GM12873 (cell line): ENCODE data around the gene RNF208.

Experiments used
- TF ChIP-seq, protein P1 (sequence below): IDR thresholded peaks from 2 replicates; pipeline ENCODE4 v1.5.1; 2012; ENCODE audit warnings: low read depth, mild to moderate bottlenecking, moderate library complexity, low read length, control low read depth; ENCODE audit not compliant: insufficient read depth; ENCODE audit errors: missing control alignments

The RNF208 gene

DNA sequence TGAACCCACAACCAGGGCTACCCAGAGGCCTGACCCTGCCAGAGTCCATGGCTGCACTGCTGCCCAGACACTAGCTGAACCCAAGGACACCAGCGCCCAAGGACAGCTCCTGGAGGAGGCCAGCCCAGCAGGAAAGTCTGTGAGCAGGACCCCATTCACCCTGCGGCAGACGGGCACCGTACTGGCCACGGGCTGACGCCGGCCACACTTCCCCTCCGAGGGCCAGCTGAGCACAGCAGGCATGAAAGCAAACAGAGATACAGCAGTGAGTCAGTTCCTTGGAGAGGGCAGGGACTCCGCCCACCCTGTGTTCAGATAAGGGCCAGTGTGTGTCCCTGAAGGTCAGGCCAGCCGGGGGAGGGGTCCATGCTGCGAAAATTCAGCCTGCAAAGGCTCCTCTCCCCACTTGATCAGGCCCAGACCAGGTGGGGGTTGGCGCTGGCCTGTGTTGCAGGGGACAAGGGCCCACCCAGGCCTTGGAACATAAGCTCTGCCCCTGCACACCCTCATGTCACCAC, 3.2 kb downstream of the RNF208 start:
- TF ChIP-seq, protein P1, sequence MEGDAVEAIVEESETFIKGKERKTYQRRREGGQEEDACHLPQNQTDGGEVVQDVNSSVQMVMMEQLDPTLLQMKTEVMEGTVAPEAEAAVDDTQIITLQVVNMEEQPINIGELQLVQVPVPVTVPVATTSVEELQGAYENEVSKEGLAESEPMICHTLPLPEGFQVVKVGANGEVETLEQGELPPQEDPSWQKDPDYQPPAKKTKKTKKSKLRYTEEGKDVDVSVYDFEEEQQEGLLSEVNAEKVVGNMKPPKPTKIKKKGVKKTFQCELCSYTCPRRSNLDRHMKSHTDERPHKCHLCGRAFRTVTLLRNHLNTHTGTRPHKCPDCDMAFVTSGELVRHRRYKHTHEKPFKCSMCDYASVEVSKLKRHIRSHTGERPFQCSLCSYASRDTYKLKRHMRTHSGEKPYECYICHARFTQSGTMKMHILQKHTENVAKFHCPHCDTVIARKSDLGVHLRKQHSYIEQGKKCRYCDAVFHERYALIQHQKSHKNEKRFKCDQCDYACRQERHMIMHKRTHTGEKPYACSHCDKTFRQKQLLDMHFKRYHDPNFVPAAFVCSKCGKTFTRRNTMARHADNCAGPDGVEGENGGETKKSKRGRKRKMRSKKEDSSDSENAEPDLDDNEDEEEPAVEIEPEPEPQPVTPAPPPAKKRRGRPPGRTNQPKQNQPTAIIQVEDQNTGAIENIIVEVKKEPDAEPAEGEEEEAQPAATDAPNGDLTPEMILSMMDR = no peak

- TF ChIP-seq, protein P1 = no peak
Observed at GRCh38 chr9:137218212-137218753, 3.8 kb downstream of the RNF208 start.

DNA sequence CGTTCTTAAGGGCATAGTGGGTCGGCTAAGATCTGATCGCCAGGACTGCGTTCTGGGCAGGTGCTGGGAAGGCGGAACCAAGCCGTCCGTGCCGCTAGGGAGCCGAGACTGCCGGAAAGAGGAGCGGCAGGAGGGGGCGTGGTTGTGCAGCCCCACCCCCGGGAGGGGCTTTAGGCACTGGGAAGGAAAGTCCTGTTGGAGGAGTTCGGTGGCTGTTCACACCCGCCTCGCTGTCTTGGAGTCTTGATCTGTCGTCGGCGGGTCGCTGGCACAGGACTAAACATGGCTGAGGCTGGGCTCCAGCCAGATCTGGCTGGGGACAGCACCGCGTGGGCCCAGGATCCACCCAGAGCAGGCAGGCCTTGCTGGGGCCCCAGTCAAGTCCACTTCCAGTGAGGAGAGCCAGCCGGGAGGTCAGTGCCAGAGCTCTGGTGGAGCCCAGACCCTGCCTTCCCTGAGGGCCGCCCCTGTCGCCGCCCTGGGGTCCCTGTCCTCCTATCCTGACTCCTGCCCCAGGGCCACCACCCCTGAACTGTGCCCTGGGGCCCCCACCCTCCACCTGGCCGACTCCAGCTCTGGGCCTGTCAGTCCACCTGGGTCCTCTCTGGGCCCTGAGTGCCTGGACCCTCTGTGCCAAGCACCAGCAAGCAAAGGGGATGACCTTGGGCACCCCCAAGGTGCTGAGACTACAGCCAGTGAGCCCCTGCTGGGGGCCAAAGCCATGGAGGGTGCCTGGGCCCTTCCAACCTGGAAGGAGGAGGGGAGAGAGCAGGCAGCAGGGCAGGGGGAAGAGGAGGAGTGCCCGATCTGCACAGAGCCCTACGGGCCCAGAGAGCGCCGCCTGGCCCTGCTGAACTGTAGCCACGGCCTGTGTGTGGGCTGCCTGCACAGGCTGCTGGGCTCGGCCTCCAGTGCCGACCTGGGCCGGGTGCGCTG, 4.5 kb downstream of the RNF208 start:
- TF ChIP-seq, protein P1 = no peak

DNA sequence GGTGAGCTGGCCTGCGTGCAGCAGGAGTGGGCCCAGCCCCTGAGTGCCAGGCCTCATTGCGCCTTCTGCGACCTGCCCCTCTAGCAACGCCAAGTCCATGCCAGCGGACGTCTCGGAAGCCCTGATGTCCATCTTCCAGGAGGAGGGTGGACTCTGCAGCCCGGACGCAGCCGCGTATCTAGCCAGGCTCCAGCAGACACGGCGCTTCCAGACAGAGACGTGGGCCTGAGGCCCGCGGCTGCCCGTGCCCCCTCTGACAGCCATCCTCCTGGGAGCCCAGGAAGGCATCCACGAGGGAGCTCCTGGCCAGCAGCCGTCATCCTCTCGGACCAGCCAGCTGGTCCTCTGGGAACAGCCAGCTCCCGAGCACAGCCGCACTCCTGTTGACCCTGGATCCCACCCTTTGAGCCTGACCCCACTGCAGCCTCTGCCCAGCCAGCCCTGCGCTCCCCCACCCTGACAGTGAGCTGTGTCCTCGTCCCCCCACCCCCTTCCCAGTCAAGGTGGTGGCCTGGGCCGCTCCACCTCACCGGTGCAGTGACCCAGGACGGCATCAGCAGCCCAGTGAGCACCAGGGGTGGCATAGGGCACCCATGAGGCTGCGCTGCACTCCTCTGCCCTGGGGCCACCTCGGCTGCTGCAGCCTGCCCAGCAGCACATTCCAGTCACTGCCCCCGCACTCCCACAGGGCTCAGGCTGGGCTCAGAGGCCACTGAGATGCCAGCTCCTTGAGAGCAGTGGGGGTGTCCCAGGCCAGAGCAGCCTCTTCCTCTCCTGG, 5.7 kb downstream of the RNF208 start:
- TF ChIP-seq, protein P1 = no peak

GRCh38 chr9:137215196-137215986, 6.6 kb downstream of the RNF208 start:
- TF ChIP-seq, protein P1 = no peak

DNA sequence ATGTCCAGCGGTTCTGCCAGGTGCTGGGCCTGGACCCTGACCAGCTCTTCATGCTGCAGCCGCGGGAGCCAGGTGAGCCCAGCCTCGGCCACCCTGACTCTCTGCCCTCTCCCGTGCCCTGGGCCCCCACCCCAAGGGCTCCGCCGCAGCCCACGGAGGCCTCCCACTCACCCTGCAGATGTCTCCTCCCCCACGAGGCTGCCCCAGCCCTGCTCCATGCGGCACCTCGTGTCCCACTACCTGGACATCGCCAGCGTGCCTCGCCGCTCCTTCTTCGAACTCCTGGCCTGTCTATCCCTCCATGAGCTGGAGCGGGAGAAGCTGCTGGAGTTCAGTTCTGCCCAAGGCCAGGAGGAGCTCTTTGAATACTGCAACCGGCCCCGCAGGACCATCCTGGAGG, 7.4 kb downstream of the RNF208 start:
- TF ChIP-seq, protein P1 = no peak
